H1 (cell line): ENCODE data around the gene ANKRD24. TPM values are rescaled to one million over a fixed set of nuclear protein-coding genes. Genes with fewer than 3 reads are reported as not detected.

Experiments
- CTCF ChIA-PET: fragments of 300-600 bp; sonication (Branson Sonifier 250); formaldehyde crosslinking; loops from one replicate; lab custom pipeline; 2021; ENCODE audit not compliant: partially characterized antibody; lab: Charles Lee
- POLR2A ChIA-PET: fragments of 300-600 bp; sonication (Branson Sonifier 250); formaldehyde crosslinking; loops from one replicate; lab custom pipeline; 2021; ENCODE audit warnings: inconsistent platforms; ENCODE audit not compliant: partially characterized antibody; lab: Charles Lee
- DNase-seq, 2 experiments: peaks; one replicate each; pipeline versions ENCODE4 v3.0.0 to v3.0.0-alpha.2; 2010 to 2022; ENCODE audit warnings: low spot score in 2 of 2, low read depth in 1 of 2, mixed read lengths in 1 of 2
- FAIRE-seq: peaks from 2 replicates; lab custom pipeline; 2011; peaks lifted over from hg19 to GRCh38; lab: Jason Lieb, UNC
- H2AFZ ChIP-seq: 2 replicates; pipeline ENCODE4 v1.8.1; 2012; ENCODE audit warnings: low read length, inconsistent platforms
- H2AK5ac ChIP-seq: 2 replicates; pipeline ENCODE4 v1.6.1; 2013; ENCODE audit warnings: low read depth, low read length
- H2BK120ac ChIP-seq: replicated peaks from 2 replicates; pipeline ENCODE3; 2013; ENCODE audit warnings: low read depth, low read length, inconsistent platforms
- H2BK12ac ChIP-seq: 2 replicates; pipeline ENCODE4 v1.6.1; 2013; ENCODE audit warnings: low read depth, low read length
- H2BK15ac ChIP-seq: 2 replicates; pipeline ENCODE4 v1.6.1; 2013; ENCODE audit warnings: low read length
- H2BK20ac ChIP-seq: 2 replicates; pipeline ENCODE4 v1.6.1; 2013; ENCODE audit warnings: low read length
- H2BK5ac ChIP-seq: 2 replicates; pipeline ENCODE4 v1.6.1; 2013; ENCODE audit warnings: low read depth, low read length
- H3K14ac ChIP-seq: 2 replicates; pipeline ENCODE4 v1.6.1; 2013; ENCODE audit warnings: inconsistent platforms; ENCODE audit not compliant: insufficient read length
- H3K18ac ChIP-seq: 2 replicates; pipeline ENCODE4 v1.6.1; 2013; ENCODE audit warnings: low read length; ENCODE audit errors: extremely low read depth
- H3K23ac ChIP-seq: 2 replicates; pipeline ENCODE4 v1.6.1; 2013; ENCODE audit warnings: inconsistent platforms; ENCODE audit not compliant: insufficient read length
- H3K23me2 ChIP-seq: 2 replicates; pipeline ENCODE4 v1.6.1; 2013; ENCODE audit warnings: low read depth, low read length
- H3K27ac ChIP-seq: 2 replicates; pipeline ENCODE4 v1.6.1; 2011; ENCODE audit warnings: low read depth, low read length, inconsistent platforms
- H3K27me3 ChIP-seq, 4 experiments: replicated peaks in 1 of 4; 1 replicate in 1 of 4; 2 replicates in 3 of 4; pipeline versions ENCODE4 v1.6.1 to v1.8.1; 2011 to 2013; ENCODE audit warnings: low read length in 3 of 4, mild to moderate bottlenecking in 3 of 4, inconsistent platforms in 2 of 4, mixed read lengths in 2 of 4, moderate library complexity in 1 of 4; ENCODE audit not compliant: control insufficient read depth in 3 of 4, insufficient read depth in 3 of 4; ENCODE audit errors: extremely low read depth in 1 of 4
- H3K36me3 ChIP-seq, 4 experiments: 2 replicates each; pipeline versions ENCODE4 v1.6.1 to v1.8.1; 2011 to 2013; ENCODE audit warnings: mild to moderate bottlenecking in 4 of 4, low read length in 3 of 4, moderate library complexity in 2 of 4, control low read depth in 1 of 4, inconsistent platforms in 1 of 4; ENCODE audit not compliant: insufficient read depth in 4 of 4, control insufficient read depth in 2 of 4
- H3K4ac ChIP-seq: replicated peaks from 2 replicates; pipeline ENCODE3; 2013; ENCODE audit warnings: low read length, low read depth, mixed read lengths, inconsistent platforms; ENCODE audit not compliant: insufficient read length
- H3K4me1 ChIP-seq, 4 experiments: replicated peaks in 1 of 4; 1 replicate in 1 of 4; 2 replicates in 3 of 4; pipeline versions ENCODE4 v1.6.1 to v1.8.1; 2011 to 2013; ENCODE audit warnings: low read length in 3 of 4, inconsistent platforms in 2 of 4, mixed read lengths in 1 of 4; ENCODE audit not compliant: insufficient read depth in 4 of 4, control insufficient read depth in 3 of 4
- H3K4me2 ChIP-seq, 2 experiments: 2 replicates each; pipeline versions ENCODE4 v1.6.1 to v1.8.1; 2011 to 2013; ENCODE audit warnings: low read depth in 2 of 2, low read length in 2 of 2, control low read depth in 1 of 2, inconsistent platforms in 1 of 2, mild to moderate bottlenecking in 1 of 2; ENCODE audit not compliant: insufficient read depth in 1 of 2
- H3K4me3 ChIP-seq, 4 experiments: fragments of 200-600, 300-600 bp in 1 of 4; sonication (generic), shearing (Covaris generic), sonication (Bioruptor Twin) in 1 of 4; 2 replicates each; pipeline versions ENCODE4 v1.5.1 to v1.8.1; 2011 to 2016; ENCODE audit warnings: low read length in 4 of 4, low read depth in 3 of 4, control low read depth in 2 of 4, inconsistent platforms in 2 of 4, mild to moderate bottlenecking in 2 of 4, mixed read lengths in 1 of 4, moderate library complexity in 1 of 4; ENCODE audit not compliant: insufficient read depth in 2 of 4; ENCODE audit errors: extremely low read depth in 1 of 4
- H3K56ac ChIP-seq: replicated peaks from 2 replicates; pipeline ENCODE3; 2013; ENCODE audit warnings: low read depth, mild to moderate bottlenecking, mixed read lengths, low read length, inconsistent platforms; ENCODE audit not compliant: insufficient read length
- H3K79me1 ChIP-seq: 2 replicates; pipeline ENCODE4 v1.6.1; 2013; ENCODE audit warnings: low read depth, low read length, control low read depth
- H3K79me2 ChIP-seq, 2 experiments: 2 replicates each; pipeline versions ENCODE4 v1.6.1 to v1.8.1; 2012 to 2013; ENCODE audit warnings: low read length in 2 of 2, mild to moderate bottlenecking in 2 of 2, inconsistent platforms in 1 of 2; ENCODE audit not compliant: insufficient read depth in 2 of 2, control insufficient read depth in 1 of 2
- H3K9ac ChIP-seq, 4 experiments: replicated peaks in 1 of 4; 1 replicate in 1 of 4; 2 replicates in 3 of 4; pipeline versions ENCODE4 v1.6.1 to v1.8.1; 2011 to 2013; ENCODE audit warnings: low read depth in 3 of 4, low read length in 3 of 4, control low read depth in 2 of 4, mild to moderate bottlenecking in 2 of 4, moderate library complexity in 2 of 4, inconsistent platforms in 1 of 4; ENCODE audit errors: extremely low read depth in 1 of 4
- H3K9me3 ChIP-seq, 2 experiments: 2 replicates each; pipeline versions ENCODE4 v1.6.1 to v1.8.1; 2012 to 2013; ENCODE audit warnings: mild to moderate bottlenecking in 2 of 2, moderate library complexity in 2 of 2, control low read depth in 1 of 2, inconsistent platforms in 1 of 2, low read depth in 1 of 2, low read length in 1 of 2, mixed read lengths in 1 of 2; ENCODE audit not compliant: insufficient read depth in 2 of 2
- H4K20me1 ChIP-seq, 2 experiments: replicated peaks in 1 of 2; 2 replicates each; pipeline versions ENCODE3 to v1.8.1; 2011 to 2013; ENCODE audit warnings: inconsistent platforms in 2 of 2, low read length in 2 of 2, mild to moderate bottlenecking in 1 of 2; ENCODE audit not compliant: insufficient read depth in 2 of 2, control insufficient read depth in 1 of 2
- H4K5ac ChIP-seq: 2 replicates; pipeline ENCODE4 v1.6.1; 2013; ENCODE audit warnings: low read length, low read depth, mixed read lengths, inconsistent platforms; ENCODE audit not compliant: insufficient read length
- H4K8ac ChIP-seq: 2 replicates; pipeline ENCODE4 v1.8.0; 2013; ENCODE audit warnings: mild to moderate bottlenecking, moderate library complexity, low read length, inconsistent platforms; ENCODE audit not compliant: insufficient read depth; ENCODE audit errors: extremely low read depth
- H4K91ac ChIP-seq: replicated peaks from 2 replicates; pipeline ENCODE3; 2013; ENCODE audit warnings: low read length, mixed read lengths, inconsistent platforms; ENCODE audit not compliant: insufficient read length
- ASH2L ChIP-seq: fragments of 200-600, 300-600 bp; sonication (generic); IDR thresholded peaks from one replicate; pipeline ENCODE4 v1.7.1; 2017; ENCODE audit warnings: low read length
- CREB1 ChIP-seq: IDR thresholded peaks from 2 replicates; pipeline ENCODE4 v1.6.1; 2012; ENCODE audit warnings: inconsistent platforms
- GABPA ChIP-seq: IDR thresholded peaks from 2 replicates; pipeline ENCODE4 v1.6.1; 2011; ENCODE audit warnings: mild to moderate bottlenecking, low read length, moderate library complexity, borderline replicate concordance; ENCODE audit not compliant: insufficient read depth
- HDAC2 ChIP-seq, 2 experiments: fragments of 300-600 bp in 1 of 2; sonication (generic) in 1 of 2; IDR thresholded peaks; 2 replicates each; pipeline ENCODE4 v1.6.1; 2011 to 2012; ENCODE audit warnings: low read depth in 2 of 2, low read length in 2 of 2, mild to moderate bottlenecking in 2 of 2, moderate library complexity in 2 of 2, borderline replicate concordance in 1 of 2, inconsistent platforms in 1 of 2
- SIN3A ChIP-seq, 2 experiments: IDR thresholded peaks in 1 of 2; conservative IDR thresholded peaks in 1 of 2; 2 replicates each; pipeline ENCODE4 v1.6.1; 2011 to 2012; ENCODE audit warnings: low read length in 2 of 2, improper control_type of control experiment in 1 of 2, low read depth in 1 of 2, mild to moderate bottlenecking in 1 of 2
- SP1 ChIP-seq: IDR thresholded peaks from 2 replicates; pipeline ENCODE4 v1.6.1; 2011; ENCODE audit warnings: low read depth, low read length
- SRF ChIP-seq: IDR thresholded peaks from 2 replicates; pipeline ENCODE4 v1.6.1; 2011; ENCODE audit warnings: mild to moderate bottlenecking, low read depth, low read length, moderate library complexity
- WGBS, 2 experiments: shearing (Covaris generic) in 1 of 2; methylation state at CpG; one replicate each; pipeline versions ENCODE4 v1.1.6 to v1.1.7; 2013 to 2015; ENCODE audit warnings: low lambda C conversion rate in 2 of 2, mixed read lengths in 2 of 2, inconsistent platforms in 1 of 2, low coverage in 1 of 2, missing lambda C conversion rate in 1 of 2; ENCODE audit not compliant: insufficient replicate concordance in 2 of 2, insufficient coverage in 1 of 2, insufficient read length in 1 of 2; ENCODE audit errors: extremely low coverage in 1 of 2, missing lambda C conversion rate in 1 of 2; 5-methylcytosine and 5-hydroxymethylcytosine counted together
- polyA plus RNA-seq, 7 experiments: library from polyadenylated mRNA; depleted of rRNA in 3 of 7; stranded (reverse) in 5 of 7; unstranded in 2 of 7; fragments of >200 nt in 5 of 7; fragments of 200-250 nt in 2 of 7; gene quantifications; 1 replicate in 5 of 7; 2 replicates in 1 of 7; 4 replicates in 1 of 7; pipeline versions ENCODE4 v1.2.1 to v1.2.3, GENCODE V29; 2011 to 2013; ENCODE audit warnings: missing spikeins in 2 of 7, mixed read lengths in 2 of 7
- total RNA-seq: library from RNA; stranded (reverse); fragmentation: NEBNext Ultra II Directional; extraction: Animal tissue kit (Norgen Biotek cat#: 25700); gene quantifications from 2 replicates; pipeline ENCODE4 v1.2.1, GENCODE V29; 2021
- TF ChIP-seq, protein P1 (sequence below): IDR thresholded peaks from 2 replicates; pipeline ENCODE4 v1.6.1; 2012; ENCODE audit warnings: inconsistent platforms

ANKRD24 gene
- total and polyA plus RNA-seq, 2 of the 8 experiments (the other 6 are each of a cell fraction or from before 2014, with no cell fraction given) = 7.6 to 14.1 TPM

- Histone ChIP-seq H2BK5ac (no peak overlapping the region), H2BK120ac (no peak overlapping the region), H3K23ac (no peak overlapping the region), H4K8ac (no peak overlapping the region), H2BK20ac (no peak overlapping the region), H2BK12ac (no peak overlapping the region), H3K23me2 (peaks cover 1% of the 10 kb centered on the region; the same call in 1 of the 2 replicates), H3K4me3 (peak overlapping the region in 3 of 4 experiments; percentile 13 to 32 (median 23); a peak in 5 of 8 replicates), H4K91ac (no peak overlapping the region), H3K4ac (no peak overlapping the region), H3K14ac (no peak overlapping the region), H3K18ac (no peak overlapping the region), H3K27me3 (peaks cover 0 to 19% (median 6%) of the 10 kb centered on the region in 4 experiments; a peak in 6 of 7 replicates), H4K5ac (no peak overlapping the region), H4K20me1 (peaks cover 0 to 6% of the 10 kb centered on the region in 2 experiments), H3K56ac (no peak overlapping the region), H2BK15ac (no peak overlapping the region), H3K79me2 (no peaks in the 10 kb centered on the region), H3K4me2 (peak overlapping the region; percentile 62 to 67), H3K9ac (no peak overlapping the region), H3K9me3 (no peaks in the 10 kb centered on the region), H3K79me1 (no peaks in the 10 kb centered on the region), H3K36me3 (no peaks in the 10 kb centered on the region), H2AK5ac (no peak overlapping the region), H3K4me1 (peaks cover 0 to 2% (median 0%) of the 10 kb centered on the region in 4 experiments; a peak in 1 of 7 replicates), H3K27ac (no peak overlapping the region), H2AFZ (no peak overlapping the region)
- DNase-seq = peak in 1 of 2 experiments; percentile 98
- CTCF ChIA-PET = interaction anchor here (0.9 to 1.7 kb wide), 4 partner anchors 14 to 35 kb away, joined by 3 to 5 read pairs (median 4); no protein-coding TSS in a partner anchor
- 18% methylated on average over 40 of the region's 45 CpGs; no CpG with 5 or more reads in 1 of the 2 experiments for WGBS, 2 experiments
- TF ChIP-seq CREB1 = 0 out of 2 replicates have a peak, but pooled peaks have one; percentile 38
- peak; percentile 85 to 97; a peak in 3 of 4 replicates for TF ChIP-seq SIN3A (conservative IDR thresholded peaks at IDR 0.05 in 1 of 2, IDR thresholded peaks at IDR 0.05 in 1 of 2; ENCODE audit: low read depth in 1 of 2, low read length in 2 of 2)
- peak; percentile 54 for TF ChIP-seq ASH2L
- TF ChIP-seq, protein P1, sequence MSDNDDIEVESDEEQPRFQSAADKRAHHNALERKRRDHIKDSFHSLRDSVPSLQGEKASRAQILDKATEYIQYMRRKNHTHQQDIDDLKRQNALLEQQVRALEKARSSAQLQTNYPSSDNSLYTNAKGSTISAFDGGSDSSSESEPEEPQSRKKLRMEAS = peak; percentile 77
- no peak for TF ChIP-seq SRF
- TF ChIP-seq HDAC2 (IDR thresholded peaks at IDR 0.05; ENCODE audit: borderline replicate concordance in 1 of 2, low read depth in 2 of 2, low read length in 2 of 2) = 0 out of 4 replicates have a peak, but pooled peaks of 1 of the 2 experiments have one; percentile 47
- no peak for TF ChIP-seq SP1
- peak; percentile 43; the same call in 1 of the 2 replicates for TF ChIP-seq GABPA
- FAIRE-seq = no peak
- POLR2A ChIA-PET = interaction anchor here (0.6 kb wide), 1 partner anchor 18 kb away, joined by 5 read pairs; no protein-coding TSS in a partner anchor
Observed at GRCh38 chr19:4172861-4173473, 9.5 kb upstream of the ANKRD24 start.
